GM18526 (cell line): Measurements from ENCODE around the gene TNNI2.
A peak's percentile ranks its signal among the peaks of the same experiment; 100 is the strongest.

Experiments used
- POLR2A ChIP-seq: IDR thresholded peaks from 3 replicates; pipeline ENCODE4 v1.6.1; 2011; ENCODE audit not compliant: insufficient read length; ENCODE audit errors: extremely low read depth

The TNNI2 gene

DNA sequence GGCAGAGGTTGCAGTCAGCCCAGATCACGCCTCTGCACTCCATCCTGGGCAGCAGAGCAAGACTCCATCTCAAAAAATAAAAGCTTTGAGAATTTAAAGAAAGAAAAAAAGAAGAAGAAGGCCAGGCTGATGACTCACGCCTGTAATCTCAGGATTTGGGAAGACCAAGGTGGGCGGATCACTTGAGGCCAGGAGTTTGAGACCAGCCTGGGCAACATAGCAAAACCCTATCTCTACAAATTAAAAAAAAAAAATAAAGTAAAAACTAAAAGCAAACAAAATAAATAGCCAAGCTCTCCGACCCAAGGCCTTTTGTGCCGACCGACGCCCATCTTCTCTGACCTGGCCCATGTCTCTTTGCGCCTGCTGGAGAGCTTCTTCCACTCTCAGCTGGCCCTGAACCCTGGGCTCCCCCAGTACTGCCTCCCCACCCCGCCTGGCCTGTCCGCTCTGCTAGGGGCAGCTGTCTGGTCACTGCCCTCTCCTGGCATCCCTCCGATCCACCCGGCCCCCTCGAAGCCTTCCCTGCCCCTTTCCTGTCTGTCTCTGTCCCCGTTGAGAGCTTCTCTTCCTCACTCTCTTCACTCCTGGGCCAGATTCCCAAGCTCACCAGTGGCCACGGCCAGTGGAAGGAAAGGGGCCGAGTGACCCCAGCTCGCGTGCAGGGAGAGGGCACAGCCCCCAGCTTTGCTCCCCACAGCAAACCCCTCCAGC, 9.3 kb downstream of the TNNI2 start:
- no peak for TF ChIP-seq POLR2A

DNA sequence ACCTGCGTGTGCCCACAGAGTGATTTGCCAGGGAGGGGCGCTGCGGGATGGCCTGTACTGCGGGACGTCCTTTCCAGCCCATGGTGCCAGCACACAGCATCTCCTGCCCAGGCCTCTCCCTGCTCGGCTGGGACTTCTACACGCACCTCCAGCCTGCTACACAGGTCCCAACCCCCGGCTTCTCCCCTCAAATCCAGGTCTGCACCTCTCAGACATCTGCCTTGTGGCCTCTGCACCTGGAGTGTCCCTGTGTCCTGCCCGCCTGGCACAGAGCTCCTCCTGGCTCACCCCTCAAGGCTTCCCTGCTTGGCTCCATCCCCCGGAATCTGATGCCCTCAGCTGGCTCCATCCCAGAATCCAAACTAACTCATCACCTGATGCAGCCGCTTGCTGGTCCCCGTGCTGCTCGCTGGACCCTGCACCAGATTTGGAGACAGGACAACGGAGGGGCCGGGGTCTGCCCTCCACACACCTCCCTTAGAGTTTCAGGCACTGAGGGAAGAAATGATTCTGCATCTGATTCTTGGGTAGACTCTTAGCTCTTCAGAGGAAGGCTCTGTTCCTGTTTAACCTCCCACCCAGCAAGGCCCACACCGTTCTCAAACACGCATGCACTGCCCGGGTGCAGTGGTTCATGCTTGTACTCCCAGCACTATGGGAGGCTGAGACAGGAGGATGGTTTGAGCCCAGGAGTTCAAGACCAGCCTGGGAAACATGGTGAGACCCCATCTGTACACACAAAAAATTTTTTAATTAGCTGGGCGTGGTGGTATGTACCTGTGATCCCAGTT, 10.1 kb downstream of the TNNI2 start:
- TF ChIP-seq POLR2A: no peak

DNA sequence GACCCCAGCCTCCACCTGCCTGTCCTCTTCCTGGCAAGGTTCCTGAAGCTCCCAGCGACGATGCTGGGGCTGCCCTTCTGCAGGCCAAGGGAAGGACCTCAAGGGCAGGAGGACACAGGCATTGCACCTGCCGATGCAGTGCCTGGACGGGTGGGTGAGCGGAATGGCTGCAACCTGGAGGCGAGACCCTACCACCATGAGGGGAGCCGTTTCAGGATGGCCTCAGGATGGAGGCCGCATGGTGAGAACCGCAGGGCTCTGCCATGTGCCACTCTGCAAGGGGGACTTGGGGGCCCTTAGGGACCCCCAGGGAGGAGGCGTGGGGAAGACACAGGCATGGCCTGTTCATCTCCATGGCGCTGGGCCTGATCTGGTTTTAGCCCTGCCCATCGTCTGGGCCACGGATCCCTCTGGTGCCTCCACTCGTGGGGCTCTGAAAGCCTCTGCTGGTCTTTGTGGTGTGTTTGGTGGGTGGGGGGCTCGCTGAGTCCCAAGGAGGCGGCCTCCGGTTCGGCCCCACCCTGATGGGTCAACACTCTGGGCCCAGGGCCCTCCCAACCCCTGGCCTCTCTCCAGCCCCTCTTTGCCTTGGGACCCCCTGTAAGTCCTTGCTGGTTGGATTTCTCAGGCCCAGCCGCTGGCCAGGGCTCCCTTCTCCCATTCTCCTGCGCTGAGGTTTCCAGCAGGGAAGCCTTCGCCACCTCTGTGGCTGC, 12.8 kb downstream of the TNNI2 start:
- no peak for TF ChIP-seq POLR2A

DNA sequence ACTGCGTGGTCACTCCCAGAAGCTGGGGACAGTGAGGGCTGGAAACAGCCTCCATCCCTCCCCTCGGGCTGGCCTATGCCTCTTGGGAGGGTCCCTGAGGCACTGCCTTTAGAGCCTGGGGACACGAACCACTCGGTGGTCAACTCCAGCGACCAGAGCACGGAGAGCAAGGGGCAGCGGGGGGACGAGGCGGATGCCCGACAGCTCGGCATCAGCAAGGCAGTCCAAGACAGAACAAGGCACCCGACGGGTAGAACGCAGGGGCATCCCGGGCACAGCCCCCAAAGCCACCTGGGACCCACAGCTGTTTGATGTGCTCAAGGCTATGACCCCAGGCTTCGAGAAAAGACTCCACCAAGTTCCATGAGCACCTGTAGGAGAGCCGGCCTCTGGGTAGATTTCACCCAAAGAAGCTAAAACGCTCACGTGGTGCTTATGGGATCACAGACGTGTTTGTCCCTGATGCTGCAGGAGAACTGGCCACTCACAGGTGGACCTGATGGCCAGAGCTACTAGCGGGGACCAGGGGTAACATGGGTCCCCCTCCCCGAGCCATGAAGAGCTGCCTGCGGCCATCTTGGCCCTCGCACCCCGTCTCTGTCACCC, 13.6 kb downstream of the TNNI2 start:
- no peak for TF ChIP-seq POLR2A

DNA sequence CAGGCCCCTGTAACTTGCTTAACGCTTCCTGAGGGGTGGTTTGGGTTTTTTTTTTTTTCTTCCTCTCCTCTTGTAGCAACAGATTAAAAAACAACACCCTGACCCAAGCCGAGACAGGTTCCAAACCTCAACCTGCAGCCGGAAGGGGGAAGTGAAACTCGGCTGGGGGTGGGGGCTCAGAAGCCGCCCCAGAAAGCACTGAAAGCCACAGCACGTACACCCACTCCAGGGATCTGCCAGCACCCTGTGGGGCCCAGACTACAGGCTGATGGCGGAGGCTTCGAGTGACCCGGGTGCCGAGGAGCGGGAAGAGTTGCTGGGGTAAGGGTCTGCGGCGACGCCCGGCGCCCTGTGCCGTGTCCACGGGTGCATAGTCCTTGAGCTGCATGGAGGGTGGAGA, 14.1 kb downstream of the TNNI2 start, which contains the start of gene LSP1:
LSP1 (plus strand) TSS at position 208 of the 400 bp plus-strand sequence; CDS start at position 269, 61 bp downstream.
- peak; percentile 83 for TF ChIP-seq POLR2A

DNA sequence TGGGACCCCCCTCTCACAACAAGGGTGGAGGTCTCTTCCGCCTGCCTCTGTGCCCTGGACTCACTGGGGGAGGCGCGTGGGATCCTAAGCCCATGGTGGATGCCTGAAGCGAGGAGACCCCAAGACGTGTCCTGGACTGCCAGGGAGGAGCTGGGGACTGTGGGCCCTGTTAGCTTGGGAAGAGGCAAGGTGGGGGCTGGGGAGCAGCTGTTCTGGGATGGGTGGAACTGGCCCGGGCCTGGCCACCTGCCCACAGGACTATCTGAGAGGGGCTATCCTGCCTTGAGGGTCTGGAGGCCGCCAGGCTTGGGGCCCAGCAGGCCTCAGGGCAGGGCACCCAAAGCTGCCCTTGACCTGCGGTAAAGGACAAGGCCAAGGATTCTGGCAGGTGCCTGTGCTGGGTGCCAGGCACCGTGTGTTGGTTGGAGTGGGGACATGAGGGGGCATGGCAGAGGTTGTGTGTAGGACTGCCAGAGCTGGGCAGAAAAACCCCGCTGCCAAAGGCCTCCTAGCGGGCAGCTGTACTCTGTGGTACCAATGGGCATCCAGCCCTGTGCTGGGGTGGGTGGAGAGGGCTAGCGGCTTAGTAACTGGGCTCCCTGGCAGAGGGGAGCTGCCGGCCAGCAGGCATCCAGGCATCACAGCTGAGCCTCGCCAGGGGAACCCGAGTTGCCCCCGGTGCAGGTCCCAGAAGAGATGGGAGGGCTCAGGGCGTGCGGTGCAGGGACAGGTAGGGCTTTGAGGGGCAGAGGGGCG, 14.8 kb downstream of the TNNI2 start:
- TF ChIP-seq POLR2A: no peak

DNA sequence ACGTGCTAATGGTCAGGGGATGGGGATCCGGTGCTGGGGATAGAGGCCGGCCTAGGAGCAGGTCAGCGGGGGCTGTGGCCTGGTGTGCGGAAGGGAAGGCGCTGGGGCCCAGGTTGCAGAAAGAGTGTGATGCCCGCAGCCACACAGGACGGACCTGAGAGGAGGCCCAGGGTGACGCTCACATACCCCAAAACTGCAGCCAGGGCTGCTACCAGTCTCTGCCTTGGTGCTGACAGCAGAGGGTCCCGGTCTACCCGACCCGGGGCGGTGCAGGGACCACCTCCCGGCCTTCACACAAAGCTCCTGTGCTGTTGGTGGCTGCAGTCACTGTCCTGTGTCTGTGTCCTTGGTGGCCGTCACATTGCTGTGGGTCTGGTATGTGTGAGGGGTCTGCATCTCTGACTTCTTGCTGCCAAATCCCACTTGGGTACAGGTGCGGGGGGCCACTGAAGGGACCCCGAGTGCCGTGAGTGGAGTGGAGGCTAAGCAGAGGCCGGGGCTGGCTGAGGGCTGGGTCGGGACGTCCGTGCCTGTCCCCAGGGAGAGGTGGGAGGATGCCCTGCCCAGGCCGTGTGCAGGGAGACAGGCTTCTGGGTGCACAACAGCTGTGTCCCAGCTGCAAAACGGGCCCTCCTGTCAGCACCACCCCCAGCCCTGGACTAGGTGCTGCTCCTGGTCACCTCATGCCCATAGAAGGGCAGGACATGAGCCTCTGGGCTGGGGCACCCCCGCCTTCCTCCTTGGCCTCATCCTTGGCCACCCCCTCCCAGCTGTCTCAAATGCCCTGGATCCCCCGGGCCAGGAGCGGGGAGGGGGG, 15.6 kb downstream of the TNNI2 start:
- TF ChIP-seq POLR2A: peak; percentile 49

DNA sequence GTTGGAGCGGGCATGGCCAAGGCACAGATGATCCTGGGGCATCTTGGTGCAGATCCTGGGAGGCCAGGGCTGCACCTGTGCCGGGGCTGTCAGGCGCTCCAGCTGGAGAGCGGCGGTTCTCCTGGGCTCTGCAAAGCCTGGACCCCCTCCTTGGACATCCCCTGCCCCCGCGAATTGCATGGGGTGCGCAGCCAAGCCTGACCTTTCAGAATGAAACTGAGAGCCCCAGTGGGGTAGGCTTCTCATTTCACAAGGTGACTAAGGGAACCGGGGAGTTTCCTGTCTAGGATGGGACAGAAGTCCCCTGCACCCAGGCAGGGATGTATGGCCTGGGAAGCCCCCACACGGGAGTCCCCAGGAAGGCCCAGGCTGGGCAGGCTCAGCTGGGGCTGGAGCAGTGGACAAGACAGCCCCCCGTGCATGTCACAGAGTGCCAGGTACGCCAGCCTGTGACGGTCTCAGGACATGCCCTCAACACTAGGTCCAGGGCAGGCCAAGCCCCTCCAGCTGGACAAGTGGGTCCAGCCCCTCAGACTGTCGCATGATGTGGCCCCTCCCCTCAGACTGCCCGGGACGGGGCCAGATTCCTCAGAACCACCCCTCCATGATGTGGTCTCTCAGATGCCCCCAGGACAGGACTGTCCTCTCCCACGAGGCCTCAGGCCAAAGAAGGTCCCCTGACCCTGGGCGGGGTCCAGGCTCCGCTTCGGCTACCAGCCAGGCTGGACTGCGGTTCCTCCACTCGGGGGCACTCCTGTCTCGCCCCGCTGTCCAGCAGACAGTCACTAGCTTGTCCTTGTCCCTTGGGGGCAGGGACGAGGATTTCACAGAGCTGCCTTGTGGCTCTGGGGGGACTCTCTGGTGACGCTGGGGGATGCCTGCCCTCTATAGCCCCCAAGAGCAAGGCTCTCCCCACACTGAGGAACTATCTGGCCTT, 16.4 kb downstream of the TNNI2 start:
- no peak for TF ChIP-seq POLR2A

DNA sequence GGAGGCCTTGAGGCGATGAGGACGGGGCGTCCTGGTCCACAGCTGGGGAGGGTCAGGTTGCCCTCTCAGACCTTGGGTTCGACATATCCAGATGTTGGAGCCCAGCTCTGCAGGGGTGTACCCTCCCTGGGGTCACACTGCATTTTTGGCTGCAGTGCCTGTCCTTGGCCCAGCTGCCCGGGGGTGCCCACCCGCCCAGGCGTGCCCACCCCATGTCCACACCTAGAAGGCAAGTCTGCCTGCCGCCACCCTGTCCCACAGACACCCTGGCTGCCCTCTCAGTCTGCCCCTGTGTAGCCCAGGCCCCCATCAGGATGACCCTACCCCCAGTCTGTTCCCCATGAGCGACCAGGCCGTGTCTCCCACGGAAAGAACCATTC, 17.1 kb downstream of the TNNI2 start:
- no peak for TF ChIP-seq POLR2A

DNA sequence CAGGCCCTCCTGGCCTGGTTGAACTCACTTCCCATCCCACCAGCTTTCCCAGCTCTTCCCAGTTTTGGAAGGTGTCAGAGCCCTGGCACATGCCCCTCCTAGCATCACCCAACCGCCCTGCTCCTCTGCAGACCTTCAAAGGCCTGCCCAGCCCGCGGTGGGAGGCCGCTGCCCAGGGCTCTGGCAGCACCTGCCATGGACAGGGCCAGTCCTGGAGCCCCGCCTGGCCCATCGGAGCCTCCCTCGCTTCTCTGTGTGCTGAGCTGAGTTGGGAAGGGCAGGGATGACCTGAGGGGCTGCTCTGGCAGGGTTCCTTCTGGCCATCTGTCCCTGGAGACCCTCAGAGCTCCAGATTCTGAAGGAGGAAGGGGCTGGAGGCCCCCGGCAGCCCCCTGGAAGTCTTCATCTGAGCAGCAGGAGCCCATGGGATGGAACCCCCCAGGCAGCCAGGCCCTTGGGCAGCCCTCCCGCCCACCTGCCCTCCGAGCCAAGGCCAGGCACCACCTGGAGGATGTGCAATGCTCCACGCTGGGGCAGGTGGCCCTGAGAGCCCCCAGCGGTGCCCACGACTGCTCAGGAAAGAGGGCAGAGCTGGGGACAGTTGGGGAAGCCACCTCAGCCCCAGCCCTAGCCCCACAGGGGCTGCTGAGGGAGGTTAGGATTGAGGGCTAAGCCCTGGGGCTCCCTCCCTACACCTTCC, 17.7 kb downstream of the TNNI2 start:
- no peak for TF ChIP-seq POLR2A

DNA sequence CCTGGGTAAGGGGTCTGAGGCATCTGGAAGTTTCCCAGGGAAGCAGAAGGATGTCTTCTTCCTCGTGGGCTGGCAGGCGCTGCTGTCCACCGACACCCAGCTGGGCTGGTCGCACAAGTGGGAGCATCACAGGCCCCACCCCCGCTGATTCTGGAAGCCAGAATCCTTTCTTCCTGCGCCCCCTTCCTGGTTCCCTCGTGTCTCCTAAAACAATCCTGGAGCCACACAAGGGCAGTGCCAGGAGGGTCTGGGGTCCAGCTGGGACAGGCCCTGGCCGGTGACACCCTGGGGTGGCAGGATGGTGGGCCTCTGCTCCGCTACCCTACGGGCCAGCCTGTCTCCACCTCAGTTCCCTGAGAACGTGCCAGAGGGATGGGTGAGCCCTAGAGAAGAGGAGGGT, 18.3 kb downstream of the TNNI2 start:
- TF ChIP-seq POLR2A: no peak

DNA sequence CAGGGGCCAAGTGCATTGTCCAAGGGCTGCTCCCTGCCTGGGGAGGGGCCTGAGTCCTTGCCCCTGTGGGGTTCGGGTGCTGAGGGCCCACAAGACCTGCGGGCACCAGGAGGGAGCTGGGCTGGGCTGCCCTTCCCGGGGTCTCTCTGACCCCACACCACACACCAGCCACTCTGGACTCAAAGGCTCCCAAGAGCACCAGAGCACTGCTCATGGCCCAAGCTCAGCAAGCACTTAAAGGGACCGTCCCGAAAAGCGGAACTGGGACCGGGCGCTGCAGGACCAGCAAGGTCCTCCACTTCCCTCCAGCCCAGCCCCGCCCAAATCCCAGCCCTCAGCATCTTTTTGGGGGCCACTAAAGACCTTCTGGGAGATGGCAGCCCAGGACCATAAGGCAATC, 19.4 kb downstream of the TNNI2 start:
- no peak for TF ChIP-seq POLR2A

DNA sequence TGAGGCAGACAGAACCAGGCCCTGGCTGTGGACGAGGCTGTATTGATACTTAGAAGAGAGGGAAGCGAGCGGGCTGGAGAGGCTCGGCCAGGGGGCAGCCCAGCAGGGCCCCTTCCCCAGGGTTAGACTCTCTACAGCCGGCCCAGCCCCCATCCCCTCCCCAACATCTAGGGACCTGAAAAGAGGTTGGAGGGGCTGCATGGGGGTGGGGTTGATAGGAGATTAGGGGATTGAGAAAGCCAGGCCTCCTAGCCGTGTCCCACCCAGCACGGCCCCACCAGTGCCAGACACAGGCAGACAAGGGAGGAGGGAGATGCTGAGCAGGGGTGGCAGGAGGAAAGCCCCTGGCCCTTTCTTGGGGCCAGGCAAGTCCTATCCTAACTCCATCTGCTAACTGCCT, 19.8 kb downstream of the TNNI2 start:
- no peak for TF ChIP-seq POLR2A

DNA sequence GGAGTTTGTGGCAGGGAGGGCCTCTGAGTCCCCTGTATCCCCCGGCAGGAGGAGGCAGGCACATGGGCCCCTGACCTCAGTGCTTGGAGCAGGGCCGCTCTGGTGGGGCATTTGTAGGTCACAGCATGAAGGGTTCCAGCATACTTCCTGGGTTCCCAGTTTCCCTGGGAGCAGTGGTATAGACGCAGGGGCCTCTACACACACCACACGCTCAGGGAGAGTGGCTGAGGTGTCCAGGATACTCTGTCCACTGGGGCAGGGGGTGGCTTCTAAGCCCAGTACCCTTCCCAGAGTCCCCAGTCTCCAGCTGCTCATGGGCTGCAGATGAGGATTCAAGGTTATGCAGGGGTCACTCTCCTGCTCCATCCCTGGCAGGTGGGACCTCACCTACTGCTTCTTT, 20.2 kb downstream of the TNNI2 start:
- TF ChIP-seq POLR2A: no peak
